ENCODE measurements around the gene DNAJC27. TPM values are rescaled to one million over a fixed set of nuclear protein-coding genes. Genes with fewer than 3 reads are reported as not detected.

The DNAJC27 gene
- total RNA-seq, 4 donors from 2014 or later, result 3.4 to 19.5 (median 11.2) TPM

- H3K4me3 ChIP-seq (ENCODE audit: low read depth, poor library complexity, severe bottlenecking), result no peak overlapping the region
- TF ChIP-seq POLR2A (IDR thresholded peaks at IDR 0.05) (no peak), CTCF (IDR thresholded peaks at IDR 0.05) (no peak)
- 92 to 93% methylated on average over 23 of the region's 23 CpGs for WGBS, 2 donors
- intact Hi-C loops (cut with DNase I; ENCODE audit: low total_unique reads), result no loop called here
- DNase-seq (ENCODE audit: low spot score in 2 of 2), result no peak
Observed at GRCh38 chr2:24903161-24904103, 68.3 kb downstream of the DNAJC27 start.

- intact Hi-C loops (cut with DNase I; ENCODE audit: low total_unique reads), result no loop called here
Observed at GRCh38 chr2:24899361-24899910, 72.3 kb downstream of the DNAJC27 start.

GRCh38 chr2:24898122-24899109 is 73.3 kb downstream of the DNAJC27 start:
- TF ChIP-seq CTCF (IDR thresholded peaks at IDR 0.05) (no peak), POLR2A (IDR thresholded peaks at IDR 0.05) (no peak)
- H3K4me3 ChIP-seq (ENCODE audit: low read depth, poor library complexity, severe bottlenecking), result no peak overlapping the region
- intact Hi-C loops (cut with DNase I; ENCODE audit: low total_unique reads), result no loop called here
- 89% methylated on average over 30 of the region's 30 CpGs for WGBS, 2 donors
- no peak for DNase-seq (ENCODE audit: low spot score in 2 of 2)

More at GRCh38 chr2:24899361-24899910, 72.3 kb downstream of the DNAJC27 start:
- DNase-seq (ENCODE audit: low spot score in 2 of 2), result no peak
- 89 to 93% methylated on average over 7 of the region's 7 CpGs for WGBS, 2 donors
- TF ChIP-seq POLR2A (IDR thresholded peaks at IDR 0.05) (no peak), CTCF (IDR thresholded peaks at IDR 0.05) (no peak)
- H3K4me3 ChIP-seq (ENCODE audit: low read depth, poor library complexity, severe bottlenecking), result no peak overlapping the region

GRCh38 chr2:24894750-24895149 is 77.0 kb downstream of the DNAJC27 start:
- no peak for TF ChIP-seq POLR2A (IDR thresholded peaks at IDR 0.05)
- H3K4me3 ChIP-seq (ENCODE audit: low read depth, poor library complexity, severe bottlenecking), result no peak overlapping the region
- intact Hi-C loops (cut with DNase I; ENCODE audit: low total_unique reads), result no loop called here
- WGBS, 2 donors, result 88 to 95% methylated on average over 3 of the region's 3 CpGs
- DNase-seq (ENCODE audit: low spot score in 2 of 2), result no peak

- 88 to 95% methylated on average over 3 of the region's 3 CpGs for WGBS, 2 donors
- TF ChIP-seq POLR2A (IDR thresholded peaks at IDR 0.05) (no peak), CTCF (IDR thresholded peaks at IDR 0.05) (no peak)
- intact Hi-C loops (cut with DNase I; ENCODE audit: low total_unique reads), result no loop called here
- no peak for DNase-seq (ENCODE audit: low spot score in 2 of 2)
- H3K4me3 ChIP-seq (ENCODE audit: low read depth, poor library complexity, severe bottlenecking), result no peak overlapping the region
Observed at GRCh38 chr2:24893934-24894333, 77.8 kb downstream of the DNAJC27 start.

Other genes starting within 250 kb of the DNAJC27 start
- 10 to 100 TPM; 13.6 to 39.7 (median 30.2) TPM for gene PTRHD1, start 178.6 kb downstream of the DNAJC27 start, total RNA-seq
- 1 to 10 TPM; 2.0 to 5.3 (median 2.4) TPM for gene CENPO, start 178.5 kb downstream of the DNAJC27 start, total RNA-seq
- gene ADCY3, start 51.7 kb downstream of the DNAJC27 start, total RNA-seq, result 10 to 100 TPM; 29.3 to 51.9 (median 43.1) TPM
- 1 to 10 TPM in 2 of 4 donors, under 1 TPM in 1, not detected in 1; 0.42 to 1.8 (median 1.5) TPM for gene EFR3B, start 70.1 kb upstream of the DNAJC27 start, total RNA-seq
- gene POMC, start 196.6 kb upstream of the DNAJC27 start, total RNA-seq, result 10 to 100 TPM in 1 of 4 donors, 1 to 10 TPM in 3; 3.4 to 23.3 (median 6.6) TPM